NCI-H187 treated with DMSO at 0.1 percent for 48 hours (cell line): ENCODE data around the gene MRPL14.

ENCODE experiments used
- DNase-seq: peaks from one replicate; lab custom pipeline; 2025; lab: John Stamatoyannopoulos, UW

MRPL14 gene

GRCh38 chr6:44078827-44079671 lies 48.2 kb downstream of the MRPL14 start:
- no peak for DNase-seq

DNA sequence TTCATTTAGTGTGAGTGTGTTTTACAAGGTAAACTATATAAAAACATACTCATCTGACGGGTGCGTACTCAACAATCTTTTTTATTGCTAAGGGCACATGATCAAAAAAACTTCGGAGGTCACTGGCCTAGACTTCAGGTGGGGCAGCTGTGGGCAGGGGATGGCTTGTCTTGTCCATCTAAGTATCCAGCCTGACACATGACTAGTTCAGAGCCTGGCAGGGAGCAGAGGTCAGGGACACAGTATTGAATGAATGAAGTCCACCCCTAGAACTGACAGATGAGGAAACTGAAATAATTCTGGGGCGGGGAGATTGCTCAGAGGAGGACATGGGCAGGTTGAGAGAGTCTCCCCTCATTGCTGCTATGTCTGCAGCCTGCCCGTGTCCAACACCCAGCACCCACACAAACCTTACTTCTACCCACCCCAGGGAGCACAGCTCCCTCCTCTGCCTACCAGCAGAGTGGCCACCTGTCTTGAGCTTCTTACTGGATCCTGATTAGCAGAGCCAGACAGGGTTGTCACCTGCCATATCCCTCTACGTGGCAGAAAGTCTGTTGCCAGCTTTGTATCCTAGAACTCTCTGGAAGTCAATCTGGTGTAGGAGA lies 48.9 kb downstream of the MRPL14 start:
- no peak for DNase-seq

DNA sequence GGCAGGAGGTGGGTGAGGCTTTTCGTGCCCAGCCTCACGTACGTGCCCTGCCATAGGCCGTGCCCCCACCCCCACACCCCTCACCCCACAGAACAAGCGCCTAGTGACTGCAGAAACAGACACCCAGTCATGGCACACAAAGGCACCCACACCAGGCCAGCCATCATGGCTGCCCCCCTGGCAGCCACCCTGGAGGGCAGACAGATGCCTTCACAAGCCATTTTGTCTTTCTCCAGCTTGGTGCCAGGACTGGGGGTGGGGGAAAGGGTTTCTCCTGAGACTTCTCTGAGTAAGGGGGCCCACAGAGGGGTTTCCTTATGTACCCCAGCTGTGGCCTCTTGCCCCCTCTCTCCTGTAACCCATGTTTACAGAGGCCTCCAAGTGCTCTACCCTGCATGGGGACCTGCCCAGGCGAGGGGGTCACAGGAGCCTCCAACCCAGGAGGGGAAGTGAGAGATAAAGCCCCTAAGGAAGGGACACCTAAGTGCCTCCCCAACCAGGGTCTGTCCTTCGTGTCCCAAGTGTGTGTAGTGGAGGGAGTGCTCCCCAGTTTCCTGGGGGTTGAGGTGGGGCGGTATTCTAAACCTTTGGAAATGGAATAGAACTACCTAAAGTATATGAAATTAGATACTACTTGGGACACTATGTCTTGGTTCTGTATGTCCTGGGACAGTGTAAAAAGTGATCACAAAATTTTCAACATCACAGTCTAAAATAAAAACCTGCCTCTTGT lies 49.9 kb downstream of the MRPL14 start:
- no peak for DNase-seq

DNA sequence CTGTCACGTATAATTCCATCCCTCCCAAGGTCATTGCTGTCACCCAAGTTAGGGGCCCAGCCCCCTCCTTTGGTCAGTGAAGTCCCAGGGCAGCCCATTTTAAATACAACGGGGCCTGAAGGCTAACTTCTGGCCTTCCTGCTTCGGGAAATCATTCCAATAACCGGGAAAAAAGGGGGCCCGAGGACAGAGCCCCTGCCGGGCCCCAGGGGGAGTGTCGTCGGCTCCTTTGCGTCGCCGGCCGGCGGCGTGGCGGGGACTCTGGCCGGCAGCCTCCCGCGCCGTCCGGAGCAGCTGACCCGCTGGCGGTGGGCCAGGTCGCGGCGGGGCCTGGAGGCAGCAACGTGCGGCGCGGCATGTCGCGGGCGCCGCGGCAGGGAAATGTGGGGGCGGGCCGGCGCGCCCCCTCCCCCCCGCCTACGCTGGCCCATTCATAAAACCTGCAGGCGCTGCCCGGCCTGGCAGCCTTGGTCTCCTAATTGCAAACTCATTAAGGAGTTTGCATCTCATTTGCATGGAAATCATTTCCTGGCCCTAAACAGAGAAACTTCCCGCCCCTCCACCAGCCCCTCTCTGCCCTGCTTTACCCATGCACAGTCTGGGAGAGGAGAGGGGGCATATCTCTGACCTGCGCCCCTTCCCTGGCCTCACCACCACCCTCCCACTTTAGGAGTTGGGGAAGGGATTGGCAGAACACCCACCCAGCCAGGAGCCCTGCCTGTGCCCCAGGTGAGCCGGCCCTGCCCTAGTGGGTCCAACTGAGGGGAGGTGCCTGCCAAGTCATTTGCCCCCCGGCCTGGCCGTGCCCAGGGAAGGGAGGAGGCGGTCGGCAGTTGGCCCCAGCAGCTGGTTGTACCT lies 50.7 kb downstream of the MRPL14 start:
- DNase-seq: no peak

DNA sequence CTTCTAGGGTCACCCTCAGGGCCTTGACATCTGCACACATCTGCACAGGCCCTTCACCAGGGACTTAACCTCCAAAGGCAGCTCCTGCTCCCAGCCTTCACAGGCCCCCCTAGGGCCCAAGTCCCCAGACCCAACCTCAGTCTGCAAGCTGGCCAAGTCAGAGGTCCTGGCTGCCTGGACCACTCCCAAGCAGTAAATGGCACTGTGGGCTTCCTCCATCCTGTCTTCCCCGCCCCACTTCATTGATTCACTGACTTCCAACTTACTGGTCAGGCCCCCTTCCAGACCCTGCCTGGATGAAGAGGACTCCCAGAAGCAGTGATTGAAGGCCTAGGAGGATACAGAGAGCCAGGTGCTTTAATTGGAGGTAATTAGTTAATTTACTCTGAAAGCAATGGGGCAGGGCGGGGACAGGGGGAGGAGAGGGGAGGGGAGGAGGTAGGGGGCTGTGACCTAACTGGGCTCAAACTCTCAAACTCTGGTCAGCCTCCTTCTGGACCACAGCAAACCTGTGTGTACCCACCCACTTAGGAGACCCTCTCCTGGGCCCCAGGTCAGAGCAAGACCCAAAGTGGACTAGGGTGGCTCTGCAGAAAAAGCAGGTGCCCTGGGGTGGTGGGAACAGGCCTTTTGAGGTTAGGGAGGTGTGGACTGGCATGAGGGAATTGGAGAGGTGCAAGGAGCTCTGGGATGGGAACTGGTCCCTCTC lies 51.5 kb downstream of the MRPL14 start:
- no peak for DNase-seq

DNA sequence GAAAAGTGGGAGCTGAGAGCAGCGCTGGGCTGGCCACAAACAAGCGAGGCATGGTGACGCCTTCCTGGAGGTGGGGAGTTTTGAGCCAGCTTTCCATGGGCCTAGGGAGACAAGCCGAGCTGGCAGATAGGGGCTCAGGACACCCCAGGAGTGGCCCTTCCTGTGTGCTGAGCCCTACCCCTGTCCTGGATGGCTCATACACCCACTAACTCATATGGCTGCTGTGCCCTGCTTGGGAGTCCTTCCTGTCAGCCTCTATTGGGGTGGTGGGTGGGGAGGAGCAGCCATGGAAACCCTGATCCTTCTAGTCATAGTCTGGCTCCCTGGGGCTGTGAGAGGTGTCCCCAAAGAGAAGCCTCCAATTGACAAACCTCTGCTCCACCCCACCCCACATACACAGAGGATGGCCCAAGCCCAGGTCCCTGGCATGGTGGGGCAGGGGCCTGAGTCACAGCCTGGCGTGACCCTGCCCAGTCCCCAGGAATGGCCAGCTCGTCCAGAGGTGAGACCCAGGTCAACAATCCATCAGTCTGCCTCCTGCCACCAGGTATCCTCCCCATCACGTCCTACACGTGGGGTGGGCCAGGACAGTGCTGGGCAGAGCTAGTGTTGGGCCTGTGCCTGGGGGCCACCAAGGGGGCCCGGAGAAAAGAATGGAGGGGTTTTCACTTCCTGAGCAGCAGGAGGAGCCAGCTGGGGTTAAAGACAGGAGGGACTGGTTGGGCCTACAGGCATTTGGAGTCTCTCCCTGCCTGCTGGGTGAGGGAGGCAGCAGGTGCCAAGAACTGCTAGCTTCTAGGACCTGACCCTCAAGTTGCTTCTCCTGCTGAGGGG lies 52.2 kb downstream of the MRPL14 start:
- no peak for DNase-seq

DNA sequence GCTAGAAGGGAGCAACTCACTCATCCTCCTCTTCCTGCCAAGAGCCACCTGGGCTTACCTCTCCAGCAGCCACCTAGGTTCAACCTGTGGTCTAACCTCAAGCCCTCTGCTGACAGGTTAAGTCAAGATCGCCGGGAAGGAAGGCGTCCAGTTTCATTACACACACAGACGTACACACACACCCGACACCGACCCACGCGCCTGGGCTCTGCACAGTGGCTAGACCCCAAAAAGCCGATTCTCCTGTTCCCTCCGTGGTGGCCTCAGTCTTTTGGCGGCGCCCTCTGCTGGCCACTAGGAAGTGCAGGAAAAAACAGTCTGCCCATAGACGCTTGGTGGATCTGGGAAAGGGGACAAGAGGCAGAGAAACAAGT lies 52.8 kb downstream of the MRPL14 start:
- no peak for DNase-seq

- DNase-seq: no peak
Observed at GRCh38 chr6:44073612-44074438, 53.4 kb downstream of the MRPL14 start.

GRCh38 chr6:44072959-44073611 lies 54.2 kb downstream of the MRPL14 start:
- no peak for DNase-seq

GRCh38 chr6:44072452-44072958 lies 54.7 kb downstream of the MRPL14 start:
- no peak for DNase-seq

- DNase-seq: no peak
Observed at GRCh38 chr6:44071670-44072451, 55.4 kb downstream of the MRPL14 start.

DNA sequence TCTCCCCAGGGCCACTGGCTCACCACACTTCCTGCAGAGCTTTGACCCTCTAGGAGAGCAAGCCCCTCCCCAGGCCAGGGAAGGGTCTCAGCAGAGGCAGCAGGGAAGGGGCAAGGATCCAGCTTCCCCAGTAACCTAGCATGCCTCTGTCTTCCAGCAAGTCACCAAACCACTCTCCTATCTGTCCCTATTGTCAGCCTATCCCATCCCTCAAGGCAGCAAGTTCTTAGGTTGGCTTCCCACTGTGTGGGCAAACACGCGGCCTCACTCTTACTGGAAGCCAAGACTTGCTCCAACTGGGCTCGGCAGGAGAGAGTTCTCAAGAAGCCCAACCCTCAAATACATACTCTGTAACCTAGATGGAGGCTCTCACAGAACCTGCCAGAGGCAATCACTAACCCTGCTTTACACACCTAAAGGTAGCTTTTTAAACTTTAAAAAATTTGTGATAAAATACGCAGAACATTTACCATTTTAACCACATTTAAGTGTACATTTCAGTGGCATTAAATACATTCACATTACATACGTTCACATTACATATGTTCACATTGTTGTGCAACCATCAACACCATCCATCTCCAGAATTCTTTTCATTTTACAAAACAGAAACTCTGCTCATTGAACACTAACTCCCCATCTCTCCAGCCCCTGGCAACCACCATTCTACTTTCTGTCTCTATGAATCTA lies 58.5 kb downstream of the MRPL14 start:
- no peak for DNase-seq

DNA sequence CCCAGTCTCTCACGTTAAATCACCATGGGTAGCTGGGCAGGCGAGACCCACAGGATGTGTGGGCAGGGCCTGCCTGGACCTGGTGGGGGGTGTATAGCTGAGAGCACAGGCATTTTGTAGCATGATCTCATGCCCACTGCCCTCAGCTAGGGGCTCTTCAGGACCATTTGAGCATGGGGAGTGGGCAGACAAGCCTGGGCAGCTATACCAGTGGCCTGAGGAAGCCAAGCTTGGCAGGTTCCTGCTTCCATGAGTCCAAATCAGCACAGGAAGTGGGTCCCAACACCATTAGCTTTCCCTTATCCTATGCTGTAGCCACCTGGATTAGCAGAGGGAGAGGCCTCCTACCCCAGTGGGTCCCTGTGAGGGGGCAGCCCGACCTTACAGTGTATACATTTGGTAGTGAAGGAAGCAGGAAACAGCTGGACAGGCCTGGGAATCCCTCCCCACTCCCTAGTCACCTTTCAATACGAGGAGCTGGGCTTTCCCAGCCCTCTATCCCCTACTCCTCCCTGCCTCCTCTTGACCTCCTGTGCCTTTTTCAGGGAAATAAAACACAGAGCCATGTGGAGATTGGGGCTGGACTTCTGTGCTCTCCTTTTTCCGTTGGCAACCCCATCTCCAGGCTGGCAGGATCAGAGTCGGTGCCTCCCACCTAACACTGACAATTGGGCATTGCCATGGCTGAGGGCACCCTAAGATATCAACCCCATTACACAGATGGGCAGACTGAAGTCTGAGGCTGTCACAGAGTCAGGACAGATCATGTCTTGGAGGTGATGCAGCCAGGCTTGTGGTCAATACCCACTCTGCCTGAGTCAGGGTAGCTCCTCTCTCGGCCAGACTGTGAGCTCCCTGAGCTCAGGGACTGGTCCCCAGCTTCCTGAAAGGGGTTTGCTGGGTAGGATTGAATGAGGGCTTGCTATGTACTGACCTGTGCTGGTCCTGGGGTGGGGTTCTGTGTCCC lies 59.8 kb downstream of the MRPL14 start:
- no peak for DNase-seq

- no peak for DNase-seq
Observed at GRCh38 chr6:44066394-44067172, 60.7 kb downstream of the MRPL14 start.

GRCh38 chr6:44065443-44066140 lies 61.7 kb downstream of the MRPL14 start:
- no peak for DNase-seq
